Esophagus squamous epithelium (tissue), 5 donors: ENCODE results near the gene CENPM. TPM values are rescaled to one million over a fixed set of nuclear protein-coding genes. Genes with fewer than 3 reads are reported as not detected.

ENCODE experiments used
- DNase-seq: peaks from one replicate; lab custom pipeline; 2025; lab: John Stamatoyannopoulos, UW
- H3K27ac ChIP-seq, 4 donors: fragments of 200-600 bp; sonication (generic); one replicate each; pipeline ENCODE4 v1.5.1; 2016 to 2019; ENCODE audit warnings: mild to moderate bottlenecking in 1 of 4
- H3K27me3 ChIP-seq, 4 donors: fragments of 200-600 bp; sonication (generic); 1 replicate in 3 of 4; 2 replicates in 1 of 4; pipeline versions ENCODE4 v1.5.1 to v1.6.0; 2017 to 2021; ENCODE audit warnings: antibody characterized with exemption in 1 of 4
- H3K36me3 ChIP-seq, 3 donors: fragments of 200-600 bp; sonication (generic); one replicate each; pipeline ENCODE4 v1.5.1; 2016 to 2019
- H3K4me1 ChIP-seq, 3 donors: fragments of 200-600 bp; sonication (generic); one replicate each; pipeline ENCODE4 v1.5.1; 2017 to 2019
- H3K4me3 ChIP-seq, 4 donors: fragments of 200-600 bp; sonication (generic); 1 replicate in 3 of 4; 2 replicates in 1 of 4; pipeline ENCODE4 v1.5.1; 2016 to 2019; ENCODE audit warnings: mild to moderate bottlenecking in 2 of 4, moderate library complexity in 1 of 4
- H3K9me3 ChIP-seq, 3 donors: fragments of 200-600 bp; sonication (generic); one replicate each; pipeline ENCODE4 v1.5.1; 2016 to 2019
- CTCF ChIP-seq, 6 experiments: fragments of 450-650 bp in 4 of 6; fragments of 200-600 bp in 2 of 6; sonication (generic) in 2 of 6; IDR thresholded peaks; one replicate each; pipeline ENCODE4 v1.5.1; 2016 to 2019; ENCODE audit warnings: antibody characterized with exemption in 6 of 6, mild to moderate bottlenecking in 4 of 6, moderate library complexity in 4 of 6
- POLR2A ChIP-seq, 4 donors: fragments of 450-650 bp; IDR thresholded peaks; one replicate each; pipeline ENCODE4 v1.6.1; 2017; ENCODE audit warnings: antibody characterized with exemption in 4 of 4, mild to moderate bottlenecking in 4 of 4, moderate library complexity in 3 of 4
- WGBS, 2 donors: methylation state at CpG; one replicate each; pipeline ENCODE4 v1.1.5; 2018; 5-methylcytosine and 5-hydroxymethylcytosine counted together
- intact Hi-C: fragments of 100-400 bp; cut with DNase I; formaldehyde crosslinking; loops from one replicate; pipeline ENCODE4 v1.15.0; 2022
- total RNA-seq, 4 donors: library from RNA; depleted of rRNA; stranded (reverse); fragments of >200 nt; gene quantifications; one replicate each; pipeline ENCODE4 v1.1.0, GENCODE V29; 2016
- donor health status: DM: yes; HTN: yes; CAD: no.

The CENPM gene
- total RNA-seq, 4 donors from 2014 or later: 6.9 to 12.6 (median 10.5) TPM

GRCh38 chr22:41906822-41907221 lies 40.1 kb downstream of the CENPM start:
- peaks cover 13 to 38% (median 18%) of the 10 kb centered on the region in 3 donors for H3K4me1 ChIP-seq
- H3K27ac ChIP-seq: no peak overlapping the region
- intact Hi-C loops: no loop called here
- WGBS, 2 donors: 83 to 95% methylated on average over 4 to 5 of the region's 5 CpGs
- peaks cover 9 to 32% (median 10%) of the 10 kb centered on the region in 4 donors for H3K27me3 ChIP-seq
- no peak for TF ChIP-seq CTCF (IDR thresholded peaks at IDR 0.05)
- no peak for TF ChIP-seq POLR2A (IDR thresholded peaks at IDR 0.05)
- H3K36me3 ChIP-seq: peaks cover 22 to 62% (median 29%) of the 10 kb centered on the region in 3 donors
- H3K4me3 ChIP-seq: no peak overlapping the region
- no peak for DNase-seq
- no peaks in the 10 kb centered on the region for H3K9me3 ChIP-seq

GRCh38 chr22:41905411-41906202 lies 41.3 kb downstream of the CENPM start:
- H3K36me3 ChIP-seq: peaks cover 30 to 74% (median 33%) of the 10 kb centered on the region in 3 donors
- WGBS, 2 donors: 87 to 88% methylated on average over 3 to 12 of the region's 23 CpGs
- TF ChIP-seq CTCF (IDR thresholded peaks at IDR 0.05) (no peak), POLR2A (IDR thresholded peaks at IDR 0.05) (no peak)

GRCh38 chr22:41904450-41905410 lies 42.2 kb downstream of the CENPM start:
- DNase-seq: no peak
- H3K27ac ChIP-seq: no peak overlapping the region
- no peaks in the 10 kb centered on the region for H3K9me3 ChIP-seq
- peaks cover 3 to 20% (median 4%) of the 10 kb centered on the region in 3 donors for H3K4me1 ChIP-seq
- no peak overlapping the region for H3K4me3 ChIP-seq
- intact Hi-C loops: no loop called here
- H3K27me3 ChIP-seq: peaks cover 0 to 11% (median 0%) of the 10 kb centered on the region in 4 donors
- H3K36me3 ChIP-seq: peaks cover 39 to 83% (median 42%) of the 10 kb centered on the region in 3 donors
- TF ChIP-seq POLR2A (IDR thresholded peaks at IDR 0.05): no peak
- no peak for TF ChIP-seq CTCF (IDR thresholded peaks at IDR 0.05)
- 87 to 90% methylated on average over 4 to 17 of the region's 24 CpGs for WGBS, 2 donors

More at GRCh38 chr22:41905411-41906202, 41.3 kb downstream of the CENPM start:
- Histone ChIP-seq H3K27me3 (peaks cover 0 to 20% (median 2%) of the 10 kb centered on the region in 4 donors), H3K27ac (no peak overlapping the region), H3K4me1 (peaks cover 6 to 28% (median 12%) of the 10 kb centered on the region in 3 donors), H3K4me3 (no peak overlapping the region), H3K9me3 (no peaks in the 10 kb centered on the region)
- intact Hi-C loops: no loop called here
- DNase-seq: no peak

GRCh38 chr22:41902932-41903421 lies 44.0 kb downstream of the CENPM start:
- WGBS, 2 donors: 67 to 86% methylated on average over 2 to 3 of the region's 15 CpGs
- intact Hi-C loops: no loop called here
- Histone ChIP-seq H3K27me3 (no peaks in the 10 kb centered on the region), H3K4me3 (no peak overlapping the region), H3K9me3 (no peaks in the 10 kb centered on the region), H3K36me3 (peaks cover 49 to 100% (median 57%) of the 10 kb centered on the region in 3 donors), H3K27ac (no peak overlapping the region), H3K4me1 (peaks cover 0 to 2% (median 0%) of the 10 kb centered on the region in 3 donors)
- no peak for TF ChIP-seq CTCF (IDR thresholded peaks at IDR 0.05)
- no peak for TF ChIP-seq POLR2A (IDR thresholded peaks at IDR 0.05)
- no peak for DNase-seq
